Stomach smooth muscle (tissue), 2 donors: Measurements from ENCODE around the gene OR2A5.
"Not testable (repeated sequence)": the region's sequence is repeated elsewhere in the genome, so short reads cannot be mapped to it uniquely, and the experiment has no call there.

Experiments used
- H3K27ac ChIP-seq: one replicate; pipeline ENCODE4 v1.7.0; 2013; ENCODE audit warnings: mild to moderate bottlenecking, low read length, inconsistent platforms
- H3K27me3 ChIP-seq, 2 donors: one replicate each; pipeline ENCODE4 v1.7.0; 2013; ENCODE audit warnings: low read length in 2 of 2; ENCODE audit not compliant: insufficient read depth in 2 of 2, control insufficient read depth in 1 of 2
- H3K36me3 ChIP-seq, 2 donors: one replicate each; pipeline ENCODE4 v1.7.0; 2013; ENCODE audit warnings: low read length in 2 of 2; ENCODE audit not compliant: control insufficient read depth in 2 of 2, insufficient read depth in 2 of 2
- H3K4me1 ChIP-seq: one replicate; pipeline ENCODE4 v1.7.0; 2013; ENCODE audit warnings: low read length; ENCODE audit not compliant: control insufficient read depth, insufficient read depth
- H3K4me3 ChIP-seq, 2 donors: one replicate each; pipeline ENCODE4 v1.7.0; 2013; ENCODE audit warnings: low read length in 2 of 2
- H3K9ac ChIP-seq, 2 donors: one replicate each; pipeline ENCODE4 v1.7.0; 2013; ENCODE audit warnings: low read length in 2 of 2, mild to moderate bottlenecking in 1 of 2
- H3K9me3 ChIP-seq, 2 donors: one replicate each; pipeline ENCODE4 v1.7.0; 2013; ENCODE audit warnings: low read length in 2 of 2; ENCODE audit not compliant: control insufficient read depth in 2 of 2
- donor health status: healthy.
- donor health status: Pancreatic carcinoma.

Gene OR2A5, protein sequence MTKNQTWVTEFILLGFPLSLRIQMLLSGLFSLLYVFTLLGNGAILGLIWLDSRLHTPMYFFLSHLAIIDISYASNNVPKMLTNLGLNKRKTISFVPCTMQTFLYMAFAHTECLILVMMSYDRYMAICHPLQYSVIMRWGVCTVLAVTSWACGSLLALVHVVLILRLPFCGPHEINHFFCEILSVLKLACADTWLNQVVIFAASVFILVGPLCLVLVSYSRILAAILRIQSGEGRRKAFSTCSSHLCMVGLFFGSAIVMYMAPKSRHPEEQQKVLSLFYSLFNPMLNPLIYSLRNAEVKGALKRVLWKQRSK

DNA sequence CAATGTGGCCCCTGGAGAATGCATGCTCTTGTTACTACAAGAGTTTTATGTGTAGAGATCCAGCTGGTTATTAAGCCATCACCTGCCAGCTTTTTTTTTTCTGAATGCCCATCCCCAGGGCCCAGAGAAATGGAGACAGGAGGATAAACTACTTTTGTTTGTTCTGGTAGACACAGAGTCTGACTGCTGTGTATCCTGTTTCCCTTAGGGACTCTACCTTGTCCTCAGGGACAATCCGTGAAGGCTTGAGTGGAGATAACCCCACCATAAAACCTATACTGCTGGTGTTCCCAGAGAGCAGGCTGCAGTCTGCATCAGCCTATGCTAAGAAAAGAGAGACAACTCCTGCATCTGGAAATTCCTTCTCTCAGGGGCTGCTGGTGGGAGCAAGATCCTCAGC lies at the start of gene OR2A5:
OR2A5 (plus strand) TSS at position 301 of the 400 bp plus-strand sequence. CDS start 1,454 bp downstream, outside the sequence.
- Histone ChIP-seq H3K4me1 (no peaks in the 10 kb centered on the region), H3K9me3 (no peaks in the 10 kb centered on the region), H3K27ac (no peak within 1 kb of the TSS), H3K4me3 (no peak within 1 kb of the TSS), H3K27me3 (no peaks in the 10 kb centered on the region), H3K36me3 (no peaks in the 10 kb centered on the region), H3K9ac (no peak within 1 kb of the TSS)

DNA sequence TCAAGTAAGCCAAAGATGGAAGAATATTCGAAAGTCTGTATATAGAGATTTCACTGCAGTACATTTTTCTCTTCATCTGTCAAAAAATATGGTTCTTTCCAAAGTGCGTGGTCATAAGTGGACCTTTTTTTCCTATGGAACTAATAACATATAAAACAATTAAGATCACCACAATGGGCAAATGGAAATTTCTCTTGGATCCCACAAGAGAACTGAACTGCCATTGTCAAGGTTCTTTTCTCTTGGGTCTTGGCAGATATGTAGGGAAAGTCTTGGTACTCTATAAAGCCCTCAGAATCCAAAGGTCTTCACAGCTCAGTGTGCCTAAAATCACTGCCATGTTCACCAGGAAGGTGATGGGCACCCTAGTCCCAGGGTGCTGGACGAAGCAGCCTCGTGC lies 48.7 kb upstream of the OR2A5 start, which contains the start of gene OR6B1:
OR6B1 (plus strand) TSS at position 301 of the 400 bp plus-strand sequence. CDS start 3,677 bp downstream, outside the sequence.
- no peaks in the 10 kb centered on the region for H3K4me1 ChIP-seq
- H3K9me3 ChIP-seq: no peaks in the 10 kb centered on the region
- no peak within 1 kb of the TSS for H3K9ac ChIP-seq
- H3K27me3 ChIP-seq: no peaks in the 10 kb centered on the region
- H3K27ac ChIP-seq: no peak within 1 kb of the TSS
- H3K4me3 ChIP-seq: no peak within 1 kb of the TSS
- H3K36me3 ChIP-seq: no peaks in the 10 kb centered on the region

DNA sequence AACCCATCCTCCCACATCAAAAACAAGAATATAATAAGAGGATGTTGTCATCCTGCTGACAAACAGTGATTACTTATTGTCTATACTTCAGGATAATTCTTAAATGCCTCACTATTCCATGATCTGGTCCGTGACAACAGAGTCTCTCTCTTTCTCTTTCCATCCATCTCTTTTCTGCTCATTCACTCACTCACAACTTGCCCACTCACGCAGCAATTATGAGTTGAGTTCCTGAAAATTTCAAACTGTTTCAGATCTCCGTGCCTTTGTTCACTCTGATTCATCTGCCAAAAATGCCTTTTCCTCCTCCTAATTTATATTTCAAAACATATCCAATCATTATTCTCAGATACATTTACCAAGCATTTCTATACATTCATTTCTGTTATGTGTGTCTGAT lies 47.2 kb upstream of the OR2A5 start:
- Histone ChIP-seq H3K9ac (no peak overlapping the region), H3K4me3 (no peak overlapping the region), H3K4me1 (no peaks in the 10 kb centered on the region), H3K36me3 (no peaks in the 10 kb centered on the region), H3K27ac (no peak overlapping the region), H3K9me3 (no peaks in the 10 kb centered on the region), H3K27me3 (no peaks in the 10 kb centered on the region)

DNA sequence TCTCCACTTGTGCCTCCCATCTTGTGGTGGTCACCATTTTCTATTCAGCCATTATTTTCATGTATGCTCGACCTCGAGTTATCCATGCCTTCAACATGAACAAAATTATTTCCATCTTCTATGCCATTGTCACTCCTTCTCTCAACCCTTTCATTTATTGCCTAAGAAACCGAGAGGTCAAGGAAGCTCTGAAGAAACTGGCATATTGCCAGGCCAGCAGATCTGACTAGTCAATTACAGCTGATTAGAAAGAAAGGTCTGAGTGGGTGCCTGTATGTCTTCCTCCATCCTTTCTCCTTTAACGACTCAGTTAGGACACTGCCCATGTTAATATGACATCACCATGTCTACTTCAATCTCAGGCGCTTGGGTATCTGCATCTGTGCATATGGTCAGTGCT lies 44.0 kb upstream of the OR2A5 start:
- no peak overlapping the region for H3K27ac ChIP-seq
- no peak overlapping the region for H3K9ac ChIP-seq
- H3K27me3 ChIP-seq: no peaks in the 10 kb centered on the region
- no peaks in the 10 kb centered on the region for H3K4me1 ChIP-seq
- H3K4me3 ChIP-seq: no peak overlapping the region
- no peaks in the 10 kb centered on the region for H3K36me3 ChIP-seq
- no peaks in the 10 kb centered on the region for H3K9me3 ChIP-seq

DNA sequence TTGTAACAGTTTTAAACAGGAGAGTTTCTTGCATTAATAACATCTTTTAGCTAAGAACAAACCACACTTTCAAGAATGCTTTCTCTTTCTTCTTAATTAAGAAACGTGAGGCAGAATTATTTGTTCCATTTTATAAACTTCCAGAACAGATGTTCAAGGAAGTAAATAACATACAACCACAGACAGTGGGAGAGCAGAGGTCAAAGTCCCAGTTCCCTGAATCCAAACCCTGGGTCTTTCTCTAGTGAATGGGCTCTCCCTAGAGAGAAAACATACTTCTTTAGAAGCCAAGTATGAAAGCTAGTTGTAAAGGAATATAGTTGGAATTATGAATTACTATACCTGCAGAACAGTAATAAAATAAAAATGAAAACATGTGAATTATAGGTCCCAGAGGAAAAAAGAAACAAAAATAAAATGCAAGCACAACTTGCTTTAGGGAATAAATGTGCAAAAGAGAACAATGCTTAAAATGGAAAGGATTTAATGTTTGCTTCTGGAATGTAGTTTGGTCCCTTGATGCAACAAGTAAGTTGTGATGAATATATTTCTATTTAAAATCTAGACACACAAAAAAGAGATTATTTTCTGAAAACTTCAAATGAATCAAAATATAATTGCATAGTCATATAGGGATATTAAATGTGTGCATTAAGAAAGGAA lies 42.6 kb upstream of the OR2A5 start:
- Histone ChIP-seq H3K4me3 (no peak overlapping the region), H3K9ac (no peak overlapping the region), H3K36me3 (no peaks in the 10 kb centered on the region), H3K27ac (no peak overlapping the region), H3K27me3 (no peaks in the 10 kb centered on the region), H3K9me3 (no peaks in the 10 kb centered on the region), H3K4me1 (no peaks in the 10 kb centered on the region)

DNA sequence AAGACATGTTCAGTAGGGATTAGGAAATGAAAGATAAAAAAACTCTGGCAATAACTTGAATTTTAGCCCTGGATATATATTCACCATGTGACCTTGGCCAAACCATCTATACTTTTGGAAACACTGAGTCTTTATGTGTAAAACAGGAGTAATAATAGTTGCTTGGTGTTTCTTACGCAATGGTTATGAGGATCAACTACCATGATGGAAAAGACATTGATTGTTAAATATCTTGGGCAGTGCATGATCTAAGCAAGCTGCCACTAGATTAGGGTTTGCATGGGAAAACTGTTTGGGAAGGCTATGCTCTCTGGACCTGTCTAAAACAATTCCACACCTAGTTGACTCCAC lies 42.1 kb upstream of the OR2A5 start:
- no peak overlapping the region for H3K27ac ChIP-seq
- H3K36me3 ChIP-seq: no peaks in the 10 kb centered on the region
- no peaks in the 10 kb centered on the region for H3K9me3 ChIP-seq
- no peak overlapping the region for H3K9ac ChIP-seq
- no peak overlapping the region for H3K4me3 ChIP-seq
- H3K4me1 ChIP-seq: no peaks in the 10 kb centered on the region
- H3K27me3 ChIP-seq: no peaks in the 10 kb centered on the region

DNA sequence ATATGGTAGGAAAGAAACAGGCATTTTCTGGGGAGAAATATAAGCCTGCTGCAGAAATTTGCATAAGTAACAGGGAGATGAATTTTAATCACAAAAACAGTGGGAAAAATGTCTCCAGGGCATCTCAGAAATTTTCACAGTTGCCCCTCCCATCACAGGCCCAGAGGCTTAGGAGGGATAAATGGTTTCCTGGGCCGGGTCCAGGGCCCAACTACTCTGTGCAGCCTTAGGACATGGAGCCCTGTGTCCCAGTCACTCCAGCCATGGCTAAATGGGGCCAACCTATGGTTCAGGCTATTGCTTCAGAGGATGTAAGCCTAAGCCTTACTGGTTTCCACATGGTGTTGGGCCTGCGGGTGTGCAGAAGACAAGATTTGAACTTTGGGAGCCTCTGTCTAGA lies 39.4 kb upstream of the OR2A5 start:
- Histone ChIP-seq H3K9me3 (no peaks in the 10 kb centered on the region), H3K27ac (no peak overlapping the region), H3K36me3 (no peaks in the 10 kb centered on the region), H3K4me3 (no peak overlapping the region), H3K27me3 (no peaks in the 10 kb centered on the region), H3K9ac (no peak overlapping the region), H3K4me1 (no peaks in the 10 kb centered on the region)

DNA sequence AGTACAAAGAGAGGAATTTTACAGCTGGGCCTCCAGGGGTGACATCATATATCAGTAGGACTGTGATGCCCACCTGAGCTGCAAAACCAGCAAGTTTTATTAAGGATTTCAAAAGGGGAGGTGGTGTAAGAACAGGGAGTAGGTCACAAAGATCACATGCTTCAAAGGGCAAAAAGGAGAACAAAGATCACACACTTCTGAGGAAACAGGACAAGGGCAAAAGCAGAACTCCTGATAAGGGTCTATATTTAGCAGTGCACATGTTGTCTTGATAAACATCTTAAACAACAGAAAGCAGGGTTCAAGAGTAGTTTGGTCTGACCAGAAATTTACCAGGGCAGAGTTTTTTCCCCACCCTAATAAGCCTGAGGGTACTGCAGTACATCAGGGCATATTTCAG lies 38.7 kb upstream of the OR2A5 start:
- not testable (repeated sequence) for H3K9me3 ChIP-seq, H3K27me3 ChIP-seq, H3K27ac ChIP-seq, H3K36me3 ChIP-seq, H3K4me3 ChIP-seq, H3K9ac ChIP-seq, H3K4me1 ChIP-seq

DNA sequence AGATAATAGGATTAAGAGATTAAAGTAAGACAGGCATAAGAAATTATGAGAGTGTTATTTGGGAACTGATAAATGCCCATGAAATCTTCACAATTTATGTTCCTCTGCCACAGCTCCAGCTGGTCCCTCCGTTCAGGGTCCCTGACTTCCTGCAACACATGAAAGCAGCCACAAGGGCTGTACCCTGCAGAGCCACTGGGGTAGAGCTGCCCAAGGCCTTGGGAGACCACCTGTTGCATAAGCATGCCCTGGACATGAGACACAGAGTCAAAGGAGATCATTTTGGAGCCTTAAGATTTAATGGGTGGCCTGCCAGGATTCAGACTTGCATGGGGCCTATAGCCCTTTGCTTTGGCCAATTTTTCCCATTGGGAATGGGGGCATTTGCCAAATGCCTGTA lies 37.9 kb upstream of the OR2A5 start:
- not testable (repeated sequence) for H3K4me1 ChIP-seq, H3K4me3 ChIP-seq, H3K27me3 ChIP-seq, H3K9ac ChIP-seq, H3K27ac ChIP-seq, H3K9me3 ChIP-seq, H3K36me3 ChIP-seq

DNA sequence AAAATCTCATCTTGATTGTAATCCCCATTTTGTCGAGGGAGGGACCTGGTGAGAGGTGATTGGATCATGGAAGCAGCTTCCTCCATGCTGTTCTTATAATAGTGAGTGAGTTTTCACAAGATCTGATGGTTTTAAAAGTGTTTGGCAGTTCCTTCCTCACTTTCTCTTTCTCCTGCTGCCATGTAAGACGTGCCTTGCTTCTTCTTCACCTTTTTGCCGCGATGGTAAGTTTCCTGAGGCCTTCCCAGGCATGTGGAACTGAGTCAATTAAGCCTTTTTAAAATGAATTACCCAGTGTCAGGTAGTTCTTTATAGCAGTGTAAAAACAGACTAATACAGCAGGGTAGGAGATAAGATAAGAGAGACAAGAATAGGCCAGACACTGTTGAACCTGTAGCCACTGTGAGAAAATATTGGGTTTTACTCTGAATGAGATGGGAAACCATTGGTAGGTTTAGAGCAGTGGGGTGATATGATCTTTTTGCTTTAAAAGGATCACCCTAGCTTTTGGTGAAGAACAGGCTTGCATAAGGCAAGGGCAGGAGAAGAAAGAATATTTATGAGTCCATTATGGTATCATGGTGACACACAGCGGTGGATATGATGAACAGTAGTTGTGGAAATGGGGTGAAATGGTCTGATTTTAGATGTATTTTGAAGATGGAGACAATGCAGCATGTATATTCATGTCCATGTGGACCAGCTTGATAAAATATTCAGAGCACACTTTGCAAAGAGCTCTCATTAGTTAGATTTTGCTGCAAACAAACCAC lies 37.1 kb upstream of the OR2A5 start:
- Histone ChIP-seq H3K27me3 (no peaks in the 10 kb centered on the region), H3K9me3 (no peaks in the 10 kb centered on the region), H3K4me3 (no peak overlapping the region), H3K9ac (no peak overlapping the region), H3K27ac (no peak overlapping the region), H3K36me3 (no peaks in the 10 kb centered on the region), H3K4me1 (no peaks in the 10 kb centered on the region)

DNA sequence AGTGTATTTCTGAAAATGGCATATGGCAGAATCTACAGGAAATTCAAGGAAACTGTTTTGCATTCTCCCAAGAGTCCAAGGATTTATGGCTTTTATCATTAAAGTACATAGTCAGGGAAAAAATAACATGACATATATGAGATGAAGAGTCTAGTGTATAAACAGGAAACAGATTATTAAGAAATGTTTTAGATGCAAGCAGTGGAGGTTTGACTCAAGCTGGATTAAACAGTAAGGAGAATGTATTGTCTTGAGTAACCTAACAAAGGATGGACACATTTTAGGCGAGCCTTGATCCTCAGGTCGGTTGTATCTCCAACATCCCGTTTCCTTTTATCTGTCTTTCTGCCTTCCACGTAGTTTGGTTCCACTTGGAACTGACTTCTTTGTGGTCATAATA lies 30.7 kb upstream of the OR2A5 start:
- no peaks in the 10 kb centered on the region for H3K27me3 ChIP-seq

More for the DNA sequence above, 30.7 kb upstream of the OR2A5 start:
- peaks cover 2% of the 10 kb centered on the region for H3K4me1 ChIP-seq
- H3K27ac ChIP-seq: no peak overlapping the region
- H3K36me3 ChIP-seq: no peaks in the 10 kb centered on the region
- no peaks in the 10 kb centered on the region for H3K9me3 ChIP-seq
- H3K4me3 ChIP-seq: no peak overlapping the region
- H3K9ac ChIP-seq: no peak overlapping the region
